ENCODE data around the gene MACROH2A2. TPM values are rescaled to one million over a fixed set of nuclear protein-coding genes. Genes with fewer than 3 reads are reported as not detected.

Gene MACROH2A2
- total RNA-seq, 1 experiment from 2014 or later: 11.3 TPM

DNA sequence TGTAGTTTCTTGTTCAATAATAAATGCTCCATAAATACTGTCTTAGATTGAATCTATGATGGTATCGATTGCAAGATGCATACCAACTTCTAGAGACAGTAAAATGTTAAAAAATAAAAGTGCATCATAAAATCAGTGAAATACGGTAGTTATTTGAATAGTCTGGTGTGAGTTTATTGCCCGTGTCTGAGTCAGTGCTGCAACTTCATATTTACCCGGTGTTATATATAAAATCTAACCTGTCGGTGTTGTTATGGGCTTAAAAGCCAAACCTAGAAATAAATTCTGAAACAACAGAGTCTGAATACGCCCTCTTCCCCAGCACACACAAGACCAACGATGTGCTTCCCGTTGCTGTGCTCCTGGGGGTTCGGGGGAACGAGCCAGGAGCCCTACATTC is 16.3 kb downstream of the MACROH2A2 start:
- H3K79me2 ChIP-seq (ENCODE audit: insufficient read depth, low read length): no peaks in the 10 kb centered on the region
- H3K9ac ChIP-seq (ENCODE audit: extremely low read depth, insufficient read length, low read length): no peak overlapping the region
- Mint-ChIP-seq H3K4me3 (no peak overlapping the region), H3K9me3 (no peaks in the 10 kb centered on the region), H3K27me3 (ENCODE audit: low read depth) (peaks cover 17% of the 10 kb centered on the region), H3K4me1 (no peaks in the 10 kb centered on the region), H3K27ac (no peak overlapping the region), H3K36me3 (ENCODE audit: insufficient read depth in 1 of 3, low read depth in 3 of 3) (no peaks in the 10 kb centered on the region; a peak in 3 of 7 replicates)
- H3K23ac ChIP-seq (ENCODE audit: insufficient read length, low read depth, low read length): no peak overlapping the region
- no peak overlapping the region for H3K4me2 ChIP-seq (ENCODE audit: insufficient read depth, insufficient read length, low read length)
- H2BK12ac ChIP-seq (ENCODE audit: insufficient read length, low read depth, low read length): no peak overlapping the region
- H3K9me3 ChIP-seq (ENCODE audit: control insufficient read depth, low read depth, low read length): no peaks in the 10 kb centered on the region
- no peak overlapping the region for H4K8ac ChIP-seq (replicated peaks; ENCODE audit: insufficient read length, low read depth, low read length)
- no peaks in the 10 kb centered on the region for H3K27me3 ChIP-seq (ENCODE audit: insufficient read depth, low read length)
- no peak overlapping the region for H3K27ac ChIP-seq (ENCODE audit: insufficient read length, low read depth, low read length)
- no peaks in the 10 kb centered on the region for H3K23me2 ChIP-seq (ENCODE audit: insufficient read length, low read depth, low read length, poor library complexity, severe bottlenecking)
- H2BK5ac ChIP-seq (ENCODE audit: insufficient read length, low read length): no peak overlapping the region
- H3K4ac ChIP-seq (ENCODE audit: low read depth, low read length): no peak overlapping the region
- no peak overlapping the region for H2AK5ac ChIP-seq (ENCODE audit: insufficient read length, low read length)
- no peak overlapping the region for H3K18ac ChIP-seq (ENCODE audit: insufficient read length, low read depth, low read length)
- no CpG with 5 or more reads among the region's 10 CpGs for WGBS (ENCODE audit: extremely low coverage, insufficient read length, low lambda C conversion rate)
- no peak overlapping the region for H3T11ph ChIP-seq (ENCODE audit: low read length)
- H2AFZ ChIP-seq (ENCODE audit: low read length): no peak overlapping the region
- TF ChIP-seq, protein P1, sequence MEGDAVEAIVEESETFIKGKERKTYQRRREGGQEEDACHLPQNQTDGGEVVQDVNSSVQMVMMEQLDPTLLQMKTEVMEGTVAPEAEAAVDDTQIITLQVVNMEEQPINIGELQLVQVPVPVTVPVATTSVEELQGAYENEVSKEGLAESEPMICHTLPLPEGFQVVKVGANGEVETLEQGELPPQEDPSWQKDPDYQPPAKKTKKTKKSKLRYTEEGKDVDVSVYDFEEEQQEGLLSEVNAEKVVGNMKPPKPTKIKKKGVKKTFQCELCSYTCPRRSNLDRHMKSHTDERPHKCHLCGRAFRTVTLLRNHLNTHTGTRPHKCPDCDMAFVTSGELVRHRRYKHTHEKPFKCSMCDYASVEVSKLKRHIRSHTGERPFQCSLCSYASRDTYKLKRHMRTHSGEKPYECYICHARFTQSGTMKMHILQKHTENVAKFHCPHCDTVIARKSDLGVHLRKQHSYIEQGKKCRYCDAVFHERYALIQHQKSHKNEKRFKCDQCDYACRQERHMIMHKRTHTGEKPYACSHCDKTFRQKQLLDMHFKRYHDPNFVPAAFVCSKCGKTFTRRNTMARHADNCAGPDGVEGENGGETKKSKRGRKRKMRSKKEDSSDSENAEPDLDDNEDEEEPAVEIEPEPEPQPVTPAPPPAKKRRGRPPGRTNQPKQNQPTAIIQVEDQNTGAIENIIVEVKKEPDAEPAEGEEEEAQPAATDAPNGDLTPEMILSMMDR (conservative IDR thresholded peaks at IDR 0.05): no peak
- no peaks in the 10 kb centered on the region for H4K20me1 ChIP-seq (ENCODE audit: control insufficient read depth, insufficient read depth, insufficient read length)
- H2BK15ac ChIP-seq (ENCODE audit: low read depth, low read length): no peak overlapping the region
- H4K91ac ChIP-seq (ENCODE audit: insufficient read length, low read depth, low read length): no peak overlapping the region
- H3K4me1 ChIP-seq (ENCODE audit: insufficient read depth, low read length): no peaks in the 10 kb centered on the region
- no peaks in the 10 kb centered on the region for H3K79me1 ChIP-seq (ENCODE audit: insufficient read depth, low read depth, low read length, poor library complexity, severe bottlenecking)
- no peak for DNase-seq
- H2BK120ac ChIP-seq (ENCODE audit: low read depth, low read length, poor library complexity, severe bottlenecking): no peak overlapping the region
- no peak overlapping the region for H2BK20ac ChIP-seq (ENCODE audit: low read depth, low read length, poor library complexity, severe bottlenecking)
- no peak overlapping the region for H4K5ac ChIP-seq (ENCODE audit: insufficient read length, low read depth, low read length)
- H3K14ac ChIP-seq (ENCODE audit: insufficient read depth, low read length): no peak overlapping the region
- H3K56ac ChIP-seq (ENCODE audit: insufficient read length, low read depth, low read length): no peak overlapping the region

Data from H9 (cell line).